K562 treated with DMSO at 1 percent for 24 hours (cell line): ENCODE measurements around the gene PDCD2L. TPM values are rescaled to one million over a fixed set of nuclear protein-coding genes. Genes with fewer than 3 reads are reported as not detected.

Experiments used
- total RNA-seq: library from RNA; unstranded; fragments of 300-600 nt; gene quantifications from 2 replicates; pipeline ENCODE4 v1.2.3, GENCODE V29; 2022; ENCODE audit warnings: low read depth; ENCODE audit not compliant: insufficient read depth

PDCD2L gene, protein sequence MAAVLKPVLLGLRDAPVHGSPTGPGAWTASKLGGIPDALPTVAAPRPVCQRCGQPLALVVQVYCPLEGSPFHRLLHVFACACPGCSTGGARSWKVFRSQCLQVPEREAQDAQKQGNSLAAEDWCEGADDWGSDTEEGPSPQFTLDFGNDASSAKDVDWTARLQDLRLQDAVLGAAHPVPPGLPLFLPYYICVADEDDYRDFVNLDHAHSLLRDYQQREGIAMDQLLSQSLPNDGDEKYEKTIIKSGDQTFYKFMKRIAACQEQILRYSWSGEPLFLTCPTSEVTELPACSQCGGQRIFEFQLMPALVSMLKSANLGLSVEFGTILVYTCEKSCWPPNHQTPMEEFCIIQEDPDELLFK
- 24.9 and 30.5 TPM in 2 replicates for total RNA-seq

DNA sequence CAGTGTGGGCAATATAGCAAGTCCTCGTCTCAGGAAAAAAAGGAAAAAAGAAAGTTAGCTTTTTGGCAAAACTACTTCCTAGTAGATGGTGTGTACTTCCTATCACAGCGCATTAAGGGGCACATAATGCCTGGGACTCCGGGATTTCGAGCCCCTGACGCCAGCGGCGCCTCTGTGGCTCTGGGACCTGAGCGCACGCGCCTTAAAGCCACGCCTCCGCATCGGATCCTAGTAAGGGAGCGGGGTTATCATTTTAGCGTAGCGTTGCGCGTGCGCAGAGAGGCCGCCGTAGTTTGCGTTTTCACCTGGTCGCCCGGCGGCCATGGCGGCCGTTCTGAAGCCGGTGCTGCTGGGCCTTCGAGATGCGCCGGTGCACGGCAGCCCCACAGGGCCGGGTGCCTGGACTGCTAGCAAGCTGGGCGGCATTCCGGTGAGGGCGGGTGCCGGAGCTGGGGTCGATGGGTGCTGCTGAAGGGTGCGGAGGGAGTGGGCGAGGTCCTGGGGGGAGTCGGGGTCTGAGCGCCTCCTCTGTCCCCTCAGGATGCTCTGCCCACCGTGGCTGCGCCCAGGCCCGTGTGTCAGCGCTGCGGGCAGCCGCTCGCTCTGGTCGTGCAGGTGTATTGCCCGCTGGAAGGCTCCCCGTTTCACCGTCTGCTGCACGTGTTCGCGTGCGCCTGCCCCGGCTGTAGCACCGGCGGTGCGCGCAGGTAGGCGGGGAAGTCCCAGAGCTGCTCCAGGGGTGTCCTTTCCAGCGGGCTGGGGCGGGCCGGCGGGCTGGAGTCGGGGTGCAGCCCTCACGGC lies at the start of gene PDCD2L:
Gene PDCD2L (plus strand): TSS at position 291 of the 801 bp plus-strand sequence. CDS start 32 bp downstream, at position 323.

DNA sequence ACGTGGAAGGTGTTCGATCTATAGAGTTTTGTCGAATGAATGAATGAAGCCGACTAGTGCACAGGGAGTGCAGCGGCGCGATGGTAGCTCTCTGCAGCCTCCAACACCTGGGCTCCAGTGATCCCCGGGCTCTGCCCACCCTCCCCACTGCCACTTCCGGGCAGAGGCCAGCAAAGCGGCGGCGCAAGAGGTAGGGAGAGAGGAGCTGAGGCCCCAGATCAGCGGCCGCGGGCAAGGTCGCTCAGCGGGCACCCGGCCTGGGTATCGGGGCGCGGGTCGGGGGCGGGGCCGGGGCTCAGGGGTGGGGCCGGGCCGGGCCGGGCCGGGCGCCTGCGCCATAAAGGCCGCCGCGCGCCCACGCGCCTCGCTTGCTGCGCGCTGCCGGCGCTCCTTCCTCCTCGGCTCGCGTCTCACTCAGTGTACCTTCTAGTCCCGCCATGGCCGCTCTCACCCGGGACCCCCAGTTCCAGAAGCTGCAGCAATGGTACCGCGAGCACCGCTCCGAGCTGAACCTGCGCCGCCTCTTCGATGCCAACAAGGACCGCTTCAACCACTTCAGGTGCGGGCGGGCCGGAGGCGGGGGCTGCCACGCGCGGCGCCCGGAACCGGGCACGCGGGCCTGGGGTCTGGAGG lies 39.3 kb upstream of the PDCD2L start, which contains the start of gene GPI:
Gene GPI (plus strand): TSS at position 367 of the 633 bp plus-strand sequence. CDS start 71 bp downstream, at position 438.

Other genes with a start within 250 kb of the PDCD2L start
- 72.6 and 93.6 TPM in 2 replicates for gene LSM14A, start 231.9 kb upstream of the PDCD2L start, total RNA-seq
- gene GARRE1, start 149.8 kb upstream of the PDCD2L start, total RNA-seq: 18.2 and 18.4 TPM in 2 replicates
- 201 and 205 TPM in 2 replicates for gene GPI, start 39.2 kb upstream of the PDCD2L start, total RNA-seq
- 113 and 152 TPM in 2 replicates for gene UBA2, start 24.0 kb downstream of the PDCD2L start, total RNA-seq
- gene WTIP, start 77.4 kb downstream of the PDCD2L start, total RNA-seq: 0.07 and 0.42 TPM in 2 replicates